WERI-Rb-1 (cell line): ENCODE measurements around the gene MIA2.

Source experiments
- DNase-seq: peaks from one replicate; pipeline ENCODE4 v3.0.0-alpha.2; 2020
- H3K27ac ChIP-seq: fragments of 250-450 bp; sonication (Bioruptor Pico); 2 replicates; pipeline ENCODE4 v1.5.1; 2020; ENCODE audit warnings: mild to moderate bottlenecking, moderate library complexity
- H3K27me3 ChIP-seq: fragments of 250-450 bp; sonication (Bioruptor Pico); 2 replicates; pipeline ENCODE4 v1.5.1; 2021; ENCODE audit warnings: mild to moderate bottlenecking, low read depth, moderate library complexity; ENCODE audit not compliant: insufficient read depth, severe bottlenecking
- H3K36me3 ChIP-seq: fragments of 250-450 bp; sonication (Bioruptor Pico); 2 replicates; pipeline ENCODE4 v1.5.1; 2020; ENCODE audit warnings: mild to moderate bottlenecking, moderate library complexity
- H3K4me3 ChIP-seq: 2 replicates; pipeline ENCODE4 v1.5.1; 2011; ENCODE audit warnings: low read depth, mild to moderate bottlenecking, control low read depth, low read length
- H3K9me3 ChIP-seq: fragments of 250-450 bp; sonication (Bioruptor Pico); 2 replicates; pipeline ENCODE4 v1.5.1; 2021; ENCODE audit warnings: mild to moderate bottlenecking, moderate library complexity; ENCODE audit not compliant: severe bottlenecking
- CTCF ChIP-seq: IDR thresholded peaks from 2 replicates; pipeline ENCODE4 v1.5.1; 2011; ENCODE audit warnings: low read depth, mild to moderate bottlenecking, control low read depth, inconsistent platforms, low read length

Gene MIA2

GRCh38 chr14:39365354-39365753, 131.6 kb downstream of the MIA2 start:
- no peak for DNase-seq
- no peak for TF ChIP-seq CTCF
- Histone ChIP-seq H3K4me3 (no peak overlapping the region), H3K9me3 (no peaks in the 10 kb centered on the region), H3K27ac (no peak overlapping the region), H3K27me3 (no peaks in the 10 kb centered on the region), H3K36me3 (no peaks in the 10 kb centered on the region)

GRCh38 chr14:39366460-39367386, 133.0 kb downstream of the MIA2 start:
- no peak overlapping the region for H3K27ac ChIP-seq
- H3K27me3 ChIP-seq = no peaks in the 10 kb centered on the region
- no peaks in the 10 kb centered on the region for H3K9me3 ChIP-seq
- no peak overlapping the region for H3K4me3 ChIP-seq
- TF ChIP-seq CTCF = no peak
- no peaks in the 10 kb centered on the region for H3K36me3 ChIP-seq
- no peak for DNase-seq

GRCh38 chr14:39367387-39367751, 133.7 kb downstream of the MIA2 start:
- Histone ChIP-seq H3K27ac (no peak overlapping the region), H3K27me3 (no peaks in the 10 kb centered on the region), H3K36me3 (no peaks in the 10 kb centered on the region), H3K9me3 (no peaks in the 10 kb centered on the region), H3K4me3 (no peak overlapping the region)
- DNase-seq = no peak
- no peak for TF ChIP-seq CTCF

GRCh38 chr14:39368261-39368959, 134.7 kb downstream of the MIA2 start:
- Histone ChIP-seq H3K4me3 (no peak overlapping the region), H3K36me3 (no peaks in the 10 kb centered on the region), H3K27me3 (no peaks in the 10 kb centered on the region), H3K9me3 (no peaks in the 10 kb centered on the region), H3K27ac (no peak overlapping the region)
- TF ChIP-seq CTCF = peak; percentile 46; the same call in 1 of the 2 replicates
- peak; percentile 53 for DNase-seq

GRCh38 chr14:39369029-39369428, 135.3 kb downstream of the MIA2 start:
- Histone ChIP-seq H3K4me3 (no peak overlapping the region), H3K9me3 (no peaks in the 10 kb centered on the region), H3K36me3 (no peaks in the 10 kb centered on the region), H3K27ac (no peak overlapping the region), H3K27me3 (no peaks in the 10 kb centered on the region)
- no peak for DNase-seq
- TF ChIP-seq CTCF = no peak
